NCI-H1048 (cell line): ENCODE data around the gene DROSHA.

ENCODE experiments used
- DNase-seq: peaks from one replicate; lab custom pipeline; 2025; lab: John Stamatoyannopoulos, UW

Gene DROSHA

GRCh38 chr5:31530541-31531265, 1.2 kb downstream of the DROSHA start:
- DNase-seq, result no peak

GRCh38 chr5:31523041-31523440, 8.9 kb downstream of the DROSHA start:
- no peak for DNase-seq

GRCh38 chr5:31516802-31517201, 15.1 kb downstream of the DROSHA start:
- no peak for DNase-seq

GRCh38 chr5:31511305-31511704, 20.6 kb downstream of the DROSHA start:
- DNase-seq, result no peak

GRCh38 chr5:31504529-31504928, 27.4 kb downstream of the DROSHA start:
- no peak for DNase-seq

- no peak for DNase-seq
Measured at GRCh38 chr5:31502506-31502905, 29.4 kb downstream of the DROSHA start.

- DNase-seq, result no peak
Measured at GRCh38 chr5:31500256-31500655, 31.6 kb downstream of the DROSHA start.

GRCh38 chr5:31496891-31497290, 35.0 kb downstream of the DROSHA start:
- no peak for DNase-seq

- DNase-seq, result no peak
Measured at GRCh38 chr5:31496301-31496700, 35.6 kb downstream of the DROSHA start.

GRCh38 chr5:31495336-31495735, 36.6 kb downstream of the DROSHA start:
- DNase-seq, result no peak

GRCh38 chr5:31492869-31493268, 39.0 kb downstream of the DROSHA start:
- DNase-seq, result no peak

GRCh38 chr5:31487506-31487905, 44.4 kb downstream of the DROSHA start:
- DNase-seq, result no peak

GRCh38 chr5:31486441-31486840, 45.5 kb downstream of the DROSHA start:
- DNase-seq, result no peak

- no peak for DNase-seq
Measured at GRCh38 chr5:31485376-31486207, 46.3 kb downstream of the DROSHA start.

- DNase-seq, result no peak
Measured at GRCh38 chr5:31481531-31482165, 50.2 kb downstream of the DROSHA start.

GRCh38 chr5:31479706-31480105, 52.2 kb downstream of the DROSHA start:
- no peak for DNase-seq

GRCh38 chr5:31478901-31479300, 53.0 kb downstream of the DROSHA start:
- DNase-seq, result no peak

GRCh38 chr5:31477971-31478370, 53.9 kb downstream of the DROSHA start:
- no peak for DNase-seq

GRCh38 chr5:31477516-31477915, 54.4 kb downstream of the DROSHA start:
- DNase-seq, result no peak

GRCh38 chr5:31476738-31477141, 55.2 kb downstream of the DROSHA start:
- DNase-seq, result no peak

GRCh38 chr5:31471916-31472315, 60.0 kb downstream of the DROSHA start:
- DNase-seq, result no peak

- DNase-seq, result no peak
Measured at GRCh38 chr5:31471040-31471439, 60.9 kb downstream of the DROSHA start.

- no peak for DNase-seq
Measured at GRCh38 chr5:31470608-31471007, 61.3 kb downstream of the DROSHA start.
